ENCODE results near the gene NPPA. TPM values are rescaled to one million over a fixed set of nuclear protein-coding genes. Genes with fewer than 3 reads are reported as not detected.
A peak's percentile ranks its signal among the peaks of the same experiment; 100 is the strongest.

Gene NPPA
- total and polyA plus RNA-seq, 9 of the 15 experiments (the other 6 are each of a cell fraction or from before 2014, with no cell fraction given), result not detected

- TF ChIP-seq NFRKB (IDR thresholded peaks at IDR 0.05; ENCODE audit: low read depth) (no peak; the same call in 1 of the 2 replicates), HMG20B (CRISPR knock-in tag; IDR thresholded peaks at IDR 0.05) (no peak), ZNF561 (CRISPR knock-in tag; conservative IDR thresholded peaks at IDR 0.05) (no peak), DACH1 (IDR thresholded peaks at IDR 0.05; ENCODE audit: partially characterized antibody) (no peak), U2AF1 (optimal IDR thresholded peaks at IDR 0.05; ENCODE audit: low read depth, low read length) (no peak), HCFC1 (IDR thresholded peaks at IDR 0.05; ENCODE audit: low read depth, low read length) (no peak), ARNT (IDR thresholded peaks at IDR 0.05) (peak in 1 of 2 experiments; percentile 59; a peak in 2 of 4 replicates), ZNF655 (CRISPR knock-in tag; IDR thresholded peaks at IDR 0.05) (no peak), ZNF24 (IDR thresholded peaks at IDR 0.05) (no peak), ZFP1 (CRISPR knock-in tag; IDR thresholded peaks at IDR 0.05) (peak; percentile 58; the same call in 1 of the 2 replicates), CC2D1A (IDR thresholded peaks at IDR 0.05) (no peak), ELK1 (CRISPR knock-in tag; IDR thresholded peaks at IDR 0.05) (no peak), ZNF239 (CRISPR knock-in tag; IDR thresholded peaks at IDR 0.05) (no peak; the same call in 1 of the 2 replicates), ZBTB1 (CRISPR knock-in tag; IDR thresholded peaks at IDR 0.05; ENCODE audit: borderline replicate concordance, low read depth) (no peak), PCBP1 (IDR thresholded peaks at IDR 0.05; ENCODE audit: low read depth, low read length, poor library complexity, severe bottlenecking) (no peak), ZNF165 (CRISPR knock-in tag; IDR thresholded peaks at IDR 0.05; ENCODE audit: borderline replicate concordance) (no peak), RBM25 (IDR thresholded peaks at IDR 0.05; ENCODE audit: low read depth, low read length, severe bottlenecking) (no peak), ZBTB2 (IDR thresholded peaks at IDR 0.05) (peak; percentile 41; the same call in 1 of the 2 replicates), TCFL5 (CRISPR knock-in tag; conservative IDR thresholded peaks at IDR 0.05) (no peak), NR3C1 (CRISPR knock-in tag; IDR thresholded peaks at IDR 0.05) (no peak), SRSF7 (optimal IDR thresholded peaks at IDR 0.05; ENCODE audit: low read depth, low read length) (no peak), GTF2B (IDR thresholded peaks at IDR 0.05; ENCODE audit: extremely low read depth, insufficient read length) (no peak), ZNF282 (CRISPR knock-in tag; IDR thresholded peaks at IDR 0.05) (no peak), PCBP2 (IDR thresholded peaks at IDR 0.05; ENCODE audit: low read depth, low read length, poor library complexity, severe bottlenecking) (no peak)
These were observed 51.4 kb downstream of the NPPA start (continued) for GRCh38 chr1:11796036-11796828.

Data from K562 (cell line).